HG03575 (cell line): Measurements from ENCODE around the gene TRIM43.
"Not testable (repeated sequence)": the region's sequence is repeated elsewhere in the genome, so short reads cannot be mapped to it uniquely, and the experiment has no call there.

Source experiments
- ATAC-seq: cut with Tn5 transposase; IDR thresholded peaks from one replicate; pipeline ENCODE4 v1.9.1; 2021; ENCODE audit not compliant: unreplicated experiment, insufficient number of reproducible peaks, low FRiP score; ENCODE audit errors: extremely low read depth

The TRIM43 gene

DNA sequence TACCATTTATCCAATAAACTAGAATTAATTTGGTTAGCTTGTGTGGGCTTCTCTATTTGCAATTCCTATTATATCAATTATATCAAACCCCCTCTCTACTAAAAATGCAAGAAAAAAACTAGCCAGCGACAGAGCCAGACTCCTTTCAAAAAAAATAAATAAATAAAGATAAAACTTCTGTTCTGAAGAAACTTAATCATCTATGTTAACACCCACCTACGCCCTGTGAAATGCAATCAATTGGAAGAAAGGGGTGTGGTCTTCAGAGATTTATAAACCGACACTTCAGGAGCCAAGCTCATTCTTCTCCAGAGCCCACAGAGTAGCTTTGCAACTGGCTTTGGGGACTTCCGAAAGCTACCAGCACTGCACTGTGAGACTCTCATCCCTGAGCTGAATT, at the start of gene TRIM43:
Gene TRIM43 (plus strand): TSS at position 301 of the 400 bp plus-strand sequence. CDS start 2,023 bp downstream, outside the sequence.
- not testable (repeated sequence) for ATAC-seq

DNA sequence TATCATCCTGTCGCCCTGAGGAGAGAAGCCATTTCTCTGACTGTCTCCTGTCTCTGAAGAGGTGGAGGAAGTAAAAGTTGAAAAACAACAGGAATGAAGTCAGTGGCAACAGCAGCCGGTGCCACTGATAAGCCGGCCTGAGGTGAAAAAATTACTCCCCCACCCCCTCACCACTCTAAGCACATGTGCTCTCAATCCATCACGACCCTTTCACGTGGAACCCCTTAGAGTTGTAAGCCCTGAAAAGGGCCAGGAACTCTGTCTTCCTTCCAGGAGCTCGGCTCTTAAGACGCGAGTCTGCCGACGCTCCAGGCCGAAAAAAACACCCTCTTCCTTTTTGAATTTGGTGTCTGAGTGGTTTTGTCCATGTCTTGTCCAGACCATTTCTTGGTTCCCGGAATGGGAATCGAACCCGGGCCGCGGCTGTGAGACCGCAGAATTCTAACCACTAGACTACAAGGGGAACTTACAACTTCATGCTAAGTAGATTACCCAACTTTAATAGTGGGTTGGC, 40.7 kb upstream of the TRIM43 start:
- no peak for ATAC-seq

DNA sequence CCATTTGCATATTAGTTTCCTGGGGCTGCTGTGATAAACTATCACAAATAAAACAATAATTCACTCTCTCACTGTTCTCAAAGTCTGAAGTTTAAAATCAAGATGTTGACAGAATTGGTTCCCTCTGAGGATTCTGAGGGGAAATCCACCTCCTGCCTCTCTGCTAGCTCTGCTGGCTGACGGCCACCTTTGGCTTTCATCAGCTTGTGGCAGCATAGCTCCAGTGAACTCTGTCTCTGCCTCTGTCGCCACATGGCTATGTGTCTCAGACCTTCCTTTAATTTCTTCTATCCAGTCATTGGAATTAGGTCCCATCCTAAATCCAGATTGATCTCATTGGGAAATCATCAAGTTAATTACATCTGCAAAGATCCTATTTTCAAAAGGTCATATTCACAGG, 38.9 kb upstream of the TRIM43 start:
- ATAC-seq = no peak

DNA sequence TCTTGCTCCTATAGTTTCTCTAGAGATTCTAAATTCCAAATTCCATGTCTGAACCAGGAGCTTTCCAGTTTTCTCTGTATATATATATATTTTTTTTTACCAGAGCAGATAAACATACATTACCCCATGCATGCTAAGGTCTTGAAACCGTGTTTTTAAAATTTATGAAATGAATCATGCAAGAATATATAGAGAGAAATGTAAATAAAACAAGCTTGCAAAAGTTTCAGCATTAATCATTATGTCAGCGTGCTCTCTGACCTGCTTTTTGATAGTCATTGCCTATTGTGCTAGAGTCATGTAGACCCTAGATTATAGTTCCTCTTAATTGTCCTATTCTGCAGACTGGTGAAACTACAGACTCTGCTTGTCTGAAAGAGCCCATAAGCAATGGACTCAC, 22.6 kb upstream of the TRIM43 start:
- no peak for ATAC-seq

DNA sequence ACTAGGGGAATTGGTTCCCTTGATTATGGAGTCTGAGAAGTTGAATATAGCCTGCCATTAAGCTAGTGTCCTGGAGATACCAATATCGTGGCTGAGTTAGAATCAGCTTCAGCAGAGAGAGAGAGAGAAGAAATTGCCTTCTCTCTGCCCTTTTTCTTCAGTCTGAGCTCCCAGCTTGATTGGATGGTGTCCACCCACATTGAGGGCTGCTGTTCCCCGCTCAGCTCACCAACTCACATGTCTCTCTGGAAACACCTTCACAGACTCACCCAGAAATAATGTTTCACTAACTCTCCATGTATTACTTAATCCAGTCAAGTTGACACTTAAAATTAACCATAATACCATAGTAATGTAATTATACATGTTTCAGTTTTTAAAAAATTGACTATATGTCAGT, 17.9 kb upstream of the TRIM43 start:
- no peak for ATAC-seq

DNA sequence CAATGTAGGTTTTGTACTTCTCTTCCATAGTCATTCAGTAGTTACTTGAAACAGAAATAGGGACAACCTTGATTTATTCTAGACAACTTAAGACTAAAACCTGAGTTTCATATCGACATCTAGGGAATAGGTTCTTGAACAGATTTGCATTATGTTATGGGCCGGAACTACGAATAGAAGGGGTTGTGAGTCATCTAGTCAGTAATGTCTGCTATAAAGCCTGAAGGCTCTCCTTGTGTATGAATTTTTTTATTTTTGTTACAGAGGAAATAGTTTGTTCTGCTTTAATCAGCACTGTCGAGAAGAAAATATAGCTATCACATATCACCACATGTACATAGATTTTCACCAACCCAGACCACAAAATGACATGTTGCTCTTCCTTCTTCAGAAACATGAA, 17.3 kb upstream of the TRIM43 start:
- ATAC-seq = no peak

DNA sequence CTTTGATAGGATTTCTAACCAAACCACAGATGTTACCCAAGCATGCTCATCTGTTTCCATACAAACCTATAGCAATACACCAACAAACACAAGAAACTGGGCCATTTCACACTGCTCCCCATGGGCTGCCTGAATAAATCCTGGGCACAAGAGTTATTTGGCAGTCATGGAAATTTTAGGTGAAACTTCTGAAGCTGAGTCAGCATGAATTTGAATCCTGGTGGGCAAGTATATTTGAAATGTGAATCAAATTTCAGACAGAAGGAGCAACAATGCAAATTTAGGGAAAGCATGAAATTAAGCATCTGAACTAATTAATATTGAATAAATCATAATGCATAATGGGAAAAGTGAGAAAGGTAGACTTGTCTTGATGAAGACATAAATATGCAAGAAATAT, 15.9 kb upstream of the TRIM43 start:
- no peak for ATAC-seq

DNA sequence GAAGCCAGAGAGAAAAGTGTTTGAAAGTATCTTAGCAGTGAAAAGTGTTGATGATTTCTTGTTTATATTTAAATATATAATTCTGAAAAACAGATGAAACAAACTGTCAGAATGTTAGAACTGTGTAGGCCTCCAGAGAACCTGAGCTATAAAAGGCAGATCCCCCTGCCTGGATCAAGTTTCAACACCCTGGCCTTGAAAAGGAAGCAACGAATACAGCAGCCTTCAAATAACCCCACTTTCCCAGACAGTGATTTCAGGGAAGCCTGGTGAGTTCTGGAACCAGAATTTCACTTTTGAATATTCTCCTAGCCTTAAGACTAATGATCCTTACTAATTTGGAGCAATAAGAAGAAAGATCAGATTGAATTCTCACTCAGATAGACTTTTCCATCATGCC, 13.3 kb upstream of the TRIM43 start:
- no peak for ATAC-seq

DNA sequence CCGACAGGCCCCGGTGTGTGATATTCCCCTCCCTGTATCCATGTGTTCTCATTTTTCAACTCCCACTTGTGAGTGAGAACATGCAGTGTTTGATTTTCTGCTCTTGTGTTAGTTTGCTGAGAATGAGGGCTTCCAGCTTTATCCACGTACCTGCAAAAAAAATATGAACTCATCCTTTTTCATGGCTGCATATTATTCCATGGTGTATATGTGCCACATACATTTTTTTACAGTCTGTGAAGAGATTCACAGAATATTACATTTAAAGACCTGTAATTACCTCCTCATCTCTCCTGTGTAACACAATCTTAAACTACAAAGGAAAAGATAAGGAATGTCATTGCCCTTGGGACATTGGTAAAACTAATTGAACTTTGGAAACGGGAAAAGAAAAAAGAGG, 8.3 kb upstream of the TRIM43 start:
- not testable (repeated sequence) for ATAC-seq

DNA sequence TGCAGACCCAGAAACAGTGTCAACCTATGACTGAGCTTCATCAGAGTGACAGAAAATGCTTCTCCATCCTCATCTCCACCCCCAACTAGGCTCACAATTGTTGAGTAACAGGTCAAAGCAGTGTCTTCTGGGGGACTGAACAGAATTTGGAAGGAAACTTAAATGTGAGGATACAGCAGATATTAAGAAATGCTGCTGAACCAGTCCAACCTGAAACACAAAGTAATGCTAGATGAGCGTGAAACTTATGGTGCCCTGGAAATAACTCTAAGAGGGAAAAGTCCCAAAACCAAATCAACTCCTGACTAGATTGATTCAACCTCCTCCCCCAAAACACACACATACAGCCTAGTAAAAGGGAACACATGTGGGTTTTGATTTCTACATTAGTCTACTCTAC, 7.5 kb upstream of the TRIM43 start:
- not testable (repeated sequence) for ATAC-seq

DNA sequence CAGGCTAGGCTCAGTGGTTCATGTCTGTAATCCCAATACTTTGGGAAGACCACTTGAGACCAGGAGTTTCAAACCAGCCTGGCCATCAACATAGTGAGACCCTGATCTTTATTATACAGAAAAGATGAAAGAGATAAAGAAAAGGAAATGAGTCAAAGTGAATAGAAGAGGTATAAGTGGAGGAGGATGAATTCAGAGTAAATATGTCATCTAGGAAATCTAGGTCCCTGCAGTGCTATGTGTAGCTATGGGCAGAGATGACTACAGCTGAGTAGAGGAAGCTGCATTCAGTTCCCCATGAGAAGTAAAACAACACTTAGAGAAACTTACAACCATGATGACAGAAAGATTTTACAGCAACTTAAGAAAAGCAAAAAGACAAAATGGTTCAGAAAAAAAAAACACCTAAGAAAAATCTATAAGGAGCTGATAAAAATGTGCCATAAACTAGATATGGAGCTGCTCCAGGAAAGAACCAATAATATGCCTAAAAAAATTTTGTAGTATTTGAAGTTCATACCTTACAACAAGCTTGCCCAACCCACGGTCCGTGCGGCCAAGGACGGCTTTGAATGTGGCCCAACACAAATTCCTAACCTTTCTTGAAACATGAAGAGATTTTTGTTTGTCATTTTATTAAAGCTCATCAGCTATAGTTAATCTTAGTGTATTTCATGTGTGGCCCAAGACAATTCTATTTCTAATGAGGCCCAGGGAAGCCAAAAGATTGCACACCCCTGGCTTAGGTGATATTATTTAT, 1.8 kb upstream of the TRIM43 start:
- not testable (repeated sequence) for ATAC-seq

DNA sequence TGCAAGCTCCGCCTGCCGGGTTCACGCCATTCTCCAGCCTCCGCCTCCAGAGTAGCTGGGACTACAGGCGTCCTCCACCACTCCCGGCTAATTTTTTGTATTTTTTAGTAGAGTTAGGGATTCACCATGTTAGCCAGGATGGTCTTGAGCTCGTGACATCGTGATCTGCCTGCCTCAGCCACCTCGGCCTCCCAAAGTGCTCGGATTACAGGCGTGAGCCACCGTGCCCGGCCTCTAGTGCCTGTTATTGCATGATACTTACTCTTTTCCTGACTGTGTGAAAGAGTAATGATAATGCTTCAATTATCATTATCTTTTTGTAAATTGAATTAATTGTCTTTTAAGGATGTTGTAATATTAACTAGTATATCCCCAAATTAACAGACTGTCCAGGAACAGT, 1.2 kb downstream of the TRIM43 start:
- not testable (repeated sequence) for ATAC-seq

DNA sequence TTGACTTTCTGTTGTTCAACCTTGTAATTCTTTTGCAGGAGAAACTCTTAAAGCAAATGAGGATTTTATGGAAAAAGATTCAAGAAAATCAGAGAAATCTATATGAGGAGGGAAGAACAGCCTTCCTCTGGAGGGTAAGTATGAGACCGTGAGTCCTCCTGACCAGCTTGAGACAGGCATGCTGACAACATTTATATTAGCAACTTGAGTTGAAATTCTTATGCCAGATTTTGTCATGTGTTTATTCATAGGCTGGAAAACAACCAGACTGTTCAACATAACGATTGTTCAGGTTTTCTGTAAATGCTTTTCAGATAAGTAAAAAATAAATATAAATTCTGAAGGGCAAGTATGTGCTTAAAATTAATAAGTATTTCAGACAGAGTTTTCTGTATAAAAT, 3.2 kb downstream of the TRIM43 start:
- not testable (repeated sequence) for ATAC-seq

DNA sequence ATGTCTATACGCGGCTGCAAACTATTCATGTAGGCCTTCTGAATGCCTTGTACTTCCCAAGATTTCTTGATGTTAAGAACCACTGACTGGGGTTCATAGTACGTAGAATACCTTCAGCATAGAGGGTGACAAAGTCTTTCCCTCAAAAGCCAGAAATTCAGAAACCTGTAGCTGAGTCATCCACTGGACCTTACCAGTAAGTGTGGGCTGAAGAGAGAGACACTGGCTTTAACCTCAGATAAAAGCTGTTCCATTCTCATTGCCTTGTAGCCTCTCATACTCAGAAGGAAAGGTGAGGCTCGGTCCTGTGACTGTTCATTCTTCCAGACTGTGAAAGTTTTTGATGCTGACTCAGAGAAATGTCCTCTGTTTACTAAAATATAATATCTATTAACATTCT, 9.5 kb downstream of the TRIM43 start:
- ATAC-seq = not testable (repeated sequence)

DNA sequence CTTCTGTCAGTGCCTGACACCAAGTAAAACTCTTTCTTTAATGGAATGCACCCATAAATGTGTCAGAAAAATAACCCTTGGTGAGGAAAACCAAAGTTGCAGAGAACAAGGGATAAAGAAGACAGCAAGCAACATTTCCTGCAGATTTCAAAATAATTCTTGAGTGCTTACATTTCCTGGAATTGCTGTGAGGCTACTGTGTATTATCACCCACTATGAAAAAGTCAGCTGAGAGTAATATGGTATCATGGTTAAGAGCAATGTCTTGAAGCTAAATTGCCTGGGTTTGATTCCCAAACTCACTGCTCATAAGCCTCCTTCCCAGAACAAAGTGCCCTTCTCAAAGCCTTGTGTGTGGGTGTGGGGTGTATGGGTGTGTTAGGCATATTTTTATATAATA, 10.3 kb downstream of the TRIM43 start:
- not testable (repeated sequence) for ATAC-seq

DNA sequence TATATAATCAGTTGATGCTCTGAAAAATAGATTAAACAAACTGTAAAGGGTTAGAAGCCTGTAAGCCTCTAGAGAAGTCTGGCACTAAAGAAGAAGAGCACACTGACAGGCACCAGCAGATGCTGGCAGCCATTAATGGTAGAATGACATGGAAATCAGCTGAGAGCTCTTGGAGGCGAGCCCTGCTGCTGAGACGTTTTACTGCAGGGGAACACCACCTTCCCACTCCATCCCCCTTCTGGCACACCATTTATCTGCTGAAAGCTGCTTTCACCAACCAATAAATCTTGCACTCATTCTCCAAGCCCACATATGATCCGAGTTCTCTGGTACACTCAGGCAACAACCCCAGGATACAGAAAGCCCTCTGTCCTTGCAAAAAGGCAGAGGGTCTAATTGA, 16.6 kb downstream of the TRIM43 start:
- not testable (repeated sequence) for ATAC-seq

DNA sequence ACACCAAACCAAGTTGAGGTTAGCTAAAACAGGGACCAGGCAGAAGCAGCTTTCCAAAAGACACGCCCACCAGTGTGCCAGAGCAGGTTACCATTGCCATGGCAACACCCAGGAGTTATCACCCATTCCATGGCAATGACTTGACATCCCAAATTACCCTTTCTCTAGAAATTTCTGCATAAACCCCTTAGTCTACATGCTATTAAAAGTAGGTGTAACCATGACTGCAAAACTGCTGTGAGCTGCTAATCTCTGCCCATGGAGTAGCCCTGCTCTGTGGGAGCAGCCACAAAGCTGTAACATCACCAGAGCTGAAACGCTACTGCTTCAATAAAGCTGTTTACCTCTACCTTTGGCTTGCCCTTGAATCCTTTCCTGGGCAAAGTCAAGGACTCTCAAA, 18.0 kb downstream of the TRIM43 start:
- not testable (repeated sequence) for ATAC-seq

DNA sequence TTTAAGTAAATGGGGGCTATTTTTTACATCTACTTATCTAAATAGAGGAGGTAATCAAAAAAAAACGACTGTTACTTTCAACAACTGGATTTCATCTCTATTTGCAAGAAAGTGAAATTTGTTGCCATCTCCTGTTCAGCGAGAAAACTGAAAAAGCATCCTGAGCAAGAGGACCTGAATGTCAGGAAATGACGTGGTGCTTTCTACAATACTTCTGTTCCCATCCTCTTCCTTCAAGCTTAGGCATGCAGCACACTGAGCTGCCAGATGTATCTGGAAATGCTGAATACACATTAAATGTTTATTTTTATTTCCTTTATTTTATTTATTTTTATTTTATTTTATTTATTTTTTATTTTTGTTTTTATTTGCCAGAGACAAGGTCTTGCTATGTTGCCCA, 21.2 kb downstream of the TRIM43 start:
- not testable (repeated sequence) for ATAC-seq

DNA sequence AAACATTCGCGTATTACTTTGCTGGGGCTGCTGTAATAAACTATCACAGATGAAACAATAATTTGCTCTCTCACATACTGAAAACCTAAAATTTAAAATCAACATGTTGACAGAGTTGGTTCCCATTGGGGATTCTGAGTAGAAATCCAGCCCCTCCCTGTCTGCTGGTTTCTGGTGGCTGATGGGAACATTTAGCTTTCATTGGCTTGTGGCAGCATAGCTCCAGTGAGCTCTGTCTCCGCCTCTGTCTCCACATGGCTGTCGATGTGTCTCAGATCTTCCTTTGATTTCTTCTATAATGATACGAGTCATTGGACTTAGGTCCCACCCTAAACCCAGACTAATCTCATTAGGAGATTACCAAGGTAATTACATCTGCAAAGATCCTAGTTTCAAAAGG, 30.9 kb downstream of the TRIM43 start:
- not testable (repeated sequence) for ATAC-seq

DNA sequence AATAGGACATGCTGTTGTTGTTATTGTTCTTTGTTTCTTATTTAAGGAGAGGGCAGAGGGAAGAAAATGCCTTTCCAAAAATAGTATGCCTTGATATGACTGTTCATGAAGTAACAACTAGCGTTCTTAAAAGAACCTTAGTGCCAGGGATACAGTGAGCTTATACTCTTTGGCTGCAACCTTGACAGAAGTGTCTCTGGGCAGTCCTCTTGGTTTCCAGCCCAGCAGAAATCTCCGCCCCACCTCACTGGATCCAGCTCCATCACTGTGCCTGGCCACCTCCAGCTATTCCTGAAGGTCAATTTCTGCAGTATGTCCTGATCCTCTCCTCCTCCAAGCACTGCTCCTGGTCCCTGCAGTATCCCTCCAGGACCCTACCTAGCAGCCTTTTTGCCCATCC, 39.2 kb downstream of the TRIM43 start:
- ATAC-seq = not testable (repeated sequence)
